Loucy (cell line): Measurements from ENCODE around the gene PPP2R5C.

Experiments used
- H2AFZ ChIP-seq: fragments of 200-600 bp; sonication (generic); 2 replicates; pipeline ENCODE4 v1.6.0; 2016; ENCODE audit warnings: antibody characterized with exemption, mild to moderate bottlenecking, low read length, moderate library complexity
- H3F3A ChIP-seq: fragments of 200-600 bp; 2 replicates; pipeline ENCODE4 v1.6.0; 2016; ENCODE audit warnings: antibody characterized with exemption, low read depth, mild to moderate bottlenecking
- H3K27me3 ChIP-seq: fragments of 200-600 bp; sonication (generic); 2 replicates; pipeline ENCODE4 v1.6.1; 2014; ENCODE audit warnings: low read length, mild to moderate bottlenecking; ENCODE audit not compliant: insufficient read depth, poor library complexity, severe bottlenecking
- H3K36me3 ChIP-seq: fragments of 200-600 bp; sonication (generic); 2 replicates; pipeline ENCODE4 v1.6.1; 2016; ENCODE audit warnings: low read length; ENCODE audit not compliant: insufficient read depth
- H3K4me1 ChIP-seq: fragments of 200-600 bp; sonication (generic); 2 replicates; pipeline ENCODE4 v1.5.1; 2014; ENCODE audit warnings: low read length, mild to moderate bottlenecking; ENCODE audit not compliant: insufficient read depth, poor library complexity, severe bottlenecking
- H3K4me2 ChIP-seq: fragments of 200-600 bp; sonication (generic); 2 replicates; pipeline ENCODE4 v1.6.0; 2014; ENCODE audit warnings: antibody characterized with exemption, low read length, low read depth, mild to moderate bottlenecking; ENCODE audit not compliant: poor library complexity, severe bottlenecking
- H3K4me3 ChIP-seq: fragments of 200-600 bp; sonication (generic); 2 replicates; pipeline ENCODE4 v1.5.1; 2014; ENCODE audit warnings: low read length, mild to moderate bottlenecking, mixed read lengths; ENCODE audit not compliant: poor library complexity, severe bottlenecking
- H3K79me2 ChIP-seq: fragments of 200-600 bp; sonication (generic); 2 replicates; pipeline ENCODE4 v1.6.1; 2014; ENCODE audit warnings: low read length; ENCODE audit not compliant: insufficient read depth
- H3K9ac ChIP-seq: fragments of 200-600 bp; sonication (generic); 2 replicates; pipeline ENCODE4 v1.6.0; 2014; ENCODE audit warnings: mild to moderate bottlenecking, low read depth, low read length, moderate library complexity; ENCODE audit not compliant: poor library complexity, severe bottlenecking
- H3K9me2 ChIP-seq: fragments of 200-600 bp; sonication (generic); replicated peaks from 2 replicates; pipeline ENCODE4 v1.6.1; 2016; ENCODE audit warnings: low read depth, low read length, mixed read lengths
- H3K9me3 ChIP-seq: fragments of 200-600 bp; sonication (generic); 2 replicates; pipeline ENCODE4 v1.6.1; 2014; ENCODE audit warnings: mild to moderate bottlenecking, antibody characterized with exemption, low read length, low read depth; ENCODE audit not compliant: insufficient read depth
- H4K20me1 ChIP-seq: fragments of 200-600 bp; sonication (generic); 2 replicates; pipeline ENCODE4 v1.6.0; 2014; ENCODE audit warnings: antibody characterized with exemption, low read length, mild to moderate bottlenecking; ENCODE audit not compliant: insufficient read depth, poor library complexity, severe bottlenecking
- EZH2phosphoT487 ChIP-seq: fragments of 200-600 bp; IDR thresholded peaks from 2 replicates; pipeline ENCODE4 v1.6.1; 2018; ENCODE audit warnings: antibody characterized with exemption, mild to moderate bottlenecking, moderate library complexity, borderline replicate concordance
- TF ChIP-seq, protein P1 (sequence below): fragments of 200-600 bp; sonication (generic); conservative IDR thresholded peaks from 2 replicates; pipeline ENCODE4 v1.5.1; 2014; ENCODE audit warnings: mild to moderate bottlenecking, antibody characterized with exemption, low read length

The PPP2R5C gene

DNA sequence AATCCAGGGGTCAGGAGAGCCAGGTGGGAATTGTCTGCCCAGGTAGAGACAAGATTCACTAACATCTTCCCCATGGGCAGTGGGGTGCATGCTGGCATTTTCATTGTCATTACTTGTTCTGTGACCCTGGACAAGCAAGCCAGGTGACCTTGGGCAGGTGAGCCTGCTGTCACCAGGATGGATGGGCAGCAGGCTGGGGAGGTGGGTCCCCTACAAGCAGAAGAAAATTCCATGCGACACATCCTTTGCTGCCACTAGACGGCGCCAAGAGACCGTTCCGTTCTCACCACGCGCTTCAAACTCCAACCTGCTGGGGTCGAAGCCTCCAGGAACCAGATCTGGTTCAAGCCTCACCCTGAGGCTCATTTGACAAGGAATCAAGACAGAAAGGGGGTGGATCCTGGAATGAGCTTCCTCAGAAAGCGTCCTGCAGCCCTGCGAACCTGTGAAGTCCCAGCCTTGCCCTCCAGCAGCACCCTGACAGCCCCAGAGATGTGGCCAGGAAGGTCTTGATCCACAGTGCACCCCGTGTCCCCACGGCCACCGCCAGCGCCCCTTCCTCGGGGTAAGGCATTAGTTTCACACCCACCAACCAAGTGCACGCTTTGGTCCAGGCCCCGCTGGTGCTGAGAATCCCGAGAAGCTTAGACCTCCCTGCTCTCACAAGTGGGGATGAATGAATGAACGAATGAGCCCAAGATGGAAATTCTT lies 199.7 kb downstream of the PPP2R5C start:
- H4K20me1 ChIP-seq, result peaks cover 13% of the 10 kb centered on the region
- TF ChIP-seq EZH2phosphoT487, result no peak
- TF ChIP-seq, protein P1, sequence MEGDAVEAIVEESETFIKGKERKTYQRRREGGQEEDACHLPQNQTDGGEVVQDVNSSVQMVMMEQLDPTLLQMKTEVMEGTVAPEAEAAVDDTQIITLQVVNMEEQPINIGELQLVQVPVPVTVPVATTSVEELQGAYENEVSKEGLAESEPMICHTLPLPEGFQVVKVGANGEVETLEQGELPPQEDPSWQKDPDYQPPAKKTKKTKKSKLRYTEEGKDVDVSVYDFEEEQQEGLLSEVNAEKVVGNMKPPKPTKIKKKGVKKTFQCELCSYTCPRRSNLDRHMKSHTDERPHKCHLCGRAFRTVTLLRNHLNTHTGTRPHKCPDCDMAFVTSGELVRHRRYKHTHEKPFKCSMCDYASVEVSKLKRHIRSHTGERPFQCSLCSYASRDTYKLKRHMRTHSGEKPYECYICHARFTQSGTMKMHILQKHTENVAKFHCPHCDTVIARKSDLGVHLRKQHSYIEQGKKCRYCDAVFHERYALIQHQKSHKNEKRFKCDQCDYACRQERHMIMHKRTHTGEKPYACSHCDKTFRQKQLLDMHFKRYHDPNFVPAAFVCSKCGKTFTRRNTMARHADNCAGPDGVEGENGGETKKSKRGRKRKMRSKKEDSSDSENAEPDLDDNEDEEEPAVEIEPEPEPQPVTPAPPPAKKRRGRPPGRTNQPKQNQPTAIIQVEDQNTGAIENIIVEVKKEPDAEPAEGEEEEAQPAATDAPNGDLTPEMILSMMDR, result peak; percentile 81
- H3F3A ChIP-seq, result no peaks in the 10 kb centered on the region
- H3K4me1 ChIP-seq, result peaks cover 11% of the 10 kb centered on the region
- no peaks in the 10 kb centered on the region for H3K9me2 ChIP-seq
- peak overlapping the region; percentile 18 for H3K9ac ChIP-seq
- peaks cover 4% of the 10 kb centered on the region for H3K27me3 ChIP-seq
- H3K4me3 ChIP-seq, result no peak overlapping the region
- H3K79me2 ChIP-seq, result peaks cover 18% of the 10 kb centered on the region
- no peaks in the 10 kb centered on the region for H3K36me3 ChIP-seq
- no peaks in the 10 kb centered on the region for H3K9me3 ChIP-seq
- H3K4me2 ChIP-seq, result no peak overlapping the region
- peak overlapping the region; percentile 81 for H2AFZ ChIP-seq

DNA sequence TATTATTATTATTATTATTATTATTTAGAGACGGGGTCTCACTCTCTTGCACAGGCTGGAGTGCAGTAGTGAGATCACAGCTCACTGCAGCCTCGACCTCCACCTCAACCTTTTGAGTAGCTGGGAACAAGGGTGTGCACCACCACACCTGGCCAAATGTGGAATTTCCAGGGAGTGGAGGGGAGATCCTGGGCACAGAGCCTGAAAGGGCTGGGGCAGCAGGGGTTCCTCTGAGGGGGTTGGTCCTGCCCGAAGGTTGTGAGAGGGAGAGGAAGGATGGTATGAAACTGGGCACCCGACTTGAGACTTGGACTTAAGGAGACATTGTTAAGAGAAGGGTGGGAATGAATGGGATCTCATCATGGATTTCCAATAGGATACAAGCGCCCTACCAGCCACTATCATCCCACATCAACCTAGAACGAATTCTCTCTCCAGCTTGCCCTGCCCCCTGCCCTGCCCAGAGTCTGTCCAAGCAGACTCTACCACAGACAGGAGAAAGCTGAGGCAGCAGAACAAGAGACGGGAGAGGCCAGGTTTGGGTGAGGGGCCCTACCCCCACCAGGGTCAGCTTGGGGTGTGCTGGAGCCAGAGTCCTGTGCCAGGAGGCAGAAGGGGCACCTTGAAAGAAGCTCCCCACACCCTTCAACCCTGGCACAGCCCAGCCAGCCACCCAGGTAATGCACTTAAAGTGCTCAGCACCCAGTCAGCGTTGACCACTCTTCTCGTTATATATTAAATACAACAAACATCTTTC lies 200.4 kb downstream of the PPP2R5C start:
- Histone ChIP-seq H3K9me3 (no peaks in the 10 kb centered on the region), H3K9ac (no peak overlapping the region), H3K9me2 (no peaks in the 10 kb centered on the region), H3K4me1 (peaks cover 19% of the 10 kb centered on the region), H3K4me3 (no peak overlapping the region), H3K36me3 (no peaks in the 10 kb centered on the region), H3F3A (no peaks in the 10 kb centered on the region), H4K20me1 (peaks cover 21% of the 10 kb centered on the region), H3K4me2 (no peak overlapping the region), H3K79me2 (peaks cover 25% of the 10 kb centered on the region), H3K27me3 (peaks cover 4% of the 10 kb centered on the region), H2AFZ (no peak overlapping the region)
- TF ChIP-seq, protein P1, result no peak
- TF ChIP-seq EZH2phosphoT487, result no peak

DNA sequence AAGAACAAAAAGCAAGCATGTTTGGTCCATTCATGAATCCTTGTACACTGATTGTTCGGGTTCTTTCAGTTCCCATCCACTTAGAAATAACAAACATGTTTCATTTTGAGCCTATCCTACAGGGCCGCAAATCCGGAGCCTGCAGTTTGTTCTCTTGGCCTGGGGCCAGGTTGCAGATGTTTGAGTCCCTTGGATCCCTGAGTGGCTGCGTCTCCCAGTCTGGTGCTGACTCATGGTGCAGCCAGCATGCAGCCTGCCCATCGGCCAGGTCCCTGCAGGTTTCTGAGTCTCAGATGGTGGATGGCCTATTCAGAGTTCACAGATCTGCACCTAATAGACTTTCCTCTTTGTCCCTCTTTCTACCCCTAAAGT lies 201.0 kb downstream of the PPP2R5C start:
- Histone ChIP-seq H3K79me2 (peaks cover 31% of the 10 kb centered on the region), H3K36me3 (no peaks in the 10 kb centered on the region), H2AFZ (no peak overlapping the region), H3K9ac (no peak overlapping the region), H3K4me2 (no peak overlapping the region), H3K9me3 (no peaks in the 10 kb centered on the region), H3K4me3 (no peak overlapping the region), H3K27me3 (peaks cover 4% of the 10 kb centered on the region), H4K20me1 (peaks cover 26% of the 10 kb centered on the region), H3K4me1 (peaks cover 24% of the 10 kb centered on the region), H3F3A (no peaks in the 10 kb centered on the region), H3K9me2 (no peaks in the 10 kb centered on the region)
- TF ChIP-seq, protein P1, result no peak
- no peak for TF ChIP-seq EZH2phosphoT487
